WTC11 (cell line): Measurements from ENCODE around the gene LDHD. TPM values are rescaled to one million over a fixed set of nuclear protein-coding genes. Genes with fewer than 3 reads are reported as not detected.
A peak's percentile ranks its signal among the peaks of the same experiment; 100 is the strongest.

ENCODE experiments used
- ATAC-seq: fragments of 200-7000 bp; cut with Tn5 transposase; 2 replicates; pipeline ENCODE4 v1.10.0; 2021; ENCODE audit warnings: mild to moderate bottlenecking, moderate library complexity
- CTCF ChIA-PET: fragments of 300-600 bp; sonication (Branson Sonifier 250); formaldehyde crosslinking; loops from one replicate; lab custom pipeline; 2021; ENCODE audit warnings: antibody characterized with exemption; lab: Charles Lee
- POLR2A ChIA-PET: fragments of 350-600 bp; sonication (Branson Sonifier 250); formaldehyde crosslinking; loops from one replicate; lab custom pipeline; 2021; ENCODE audit warnings: antibody characterized with exemption; lab: Charles Lee
- DNase-seq: peaks from one replicate; pipeline ENCODE4 v3.0.0; 2021; ENCODE audit warnings: low spot score
- H3K27ac Mint-ChIP-seq: 2 replicates; pipeline ENCODE4 v1.8.0; 2021; ENCODE audit warnings: mixed read lengths
- H3K27me3 Mint-ChIP-seq: 2 replicates; pipeline ENCODE4 v1.8.0; 2021; ENCODE audit warnings: low read depth, mild to moderate bottlenecking, moderate library complexity, mixed read lengths
- H3K36me3 Mint-ChIP-seq: 2 replicates; pipeline ENCODE4 v1.8.0; 2021; ENCODE audit warnings: mixed read lengths
- H3K4me1 Mint-ChIP-seq: 2 replicates; pipeline ENCODE4 v1.8.0; 2022; ENCODE audit warnings: mixed read lengths
- H3K4me3 Mint-ChIP-seq: 2 replicates; pipeline ENCODE4 v1.8.0; 2021; ENCODE audit warnings: mild to moderate bottlenecking, moderate library complexity, mixed read lengths
- H3K9me3 Mint-ChIP-seq: 2 replicates; pipeline ENCODE4 v1.8.0; 2021; ENCODE audit warnings: mixed read lengths
- ARID4B ChIP-seq: sonication (generic); formaldehyde crosslinking; IDR thresholded peaks from 2 replicates; pipeline ENCODE4 v1.8.0; 2023; ENCODE audit warnings: missing genetic modification reagents, mild to moderate bottlenecking, borderline replicate concordance
- CBFB ChIP-seq: sonication (generic); formaldehyde crosslinking; IDR thresholded peaks from 2 replicates; pipeline ENCODE4 v1.8.1; 2022; ENCODE audit warnings: mild to moderate bottlenecking, low read depth, missing genetic modification reagents
- E2F1 ChIP-seq: sonication (generic); formaldehyde crosslinking; IDR thresholded peaks from 2 replicates; pipeline ENCODE4 v1.8.0; 2022; ENCODE audit warnings: mild to moderate bottlenecking, missing genetic modification reagents
- FOXJ3 ChIP-seq: sonication (generic); formaldehyde crosslinking; IDR thresholded peaks from 2 replicates; pipeline ENCODE4 v1.9.0; 2021; ENCODE audit warnings: missing genetic modification reagents, mild to moderate bottlenecking, borderline replicate concordance
- FOXP1 ChIP-seq: sonication (generic); formaldehyde crosslinking; IDR thresholded peaks from 2 replicates; pipeline ENCODE4 v1.8.0; 2022; ENCODE audit warnings: missing genetic modification reagents, mild to moderate bottlenecking, moderate library complexity, borderline replicate concordance
- HMGXB4 ChIP-seq: sonication (generic); formaldehyde crosslinking; IDR thresholded peaks from 2 replicates; pipeline ENCODE4 v1.8.1; 2023; ENCODE audit warnings: mild to moderate bottlenecking, moderate library complexity, missing genetic modification reagents
- IRF2 ChIP-seq: sonication (generic); formaldehyde crosslinking; IDR thresholded peaks from 2 replicates; pipeline ENCODE4 v1.8.0; 2022; ENCODE audit warnings: low read depth, missing genetic modification reagents, borderline replicate concordance
- JUN ChIP-seq: sonication (generic); formaldehyde crosslinking; IDR thresholded peaks from 2 replicates; pipeline ENCODE4 v1.8.0; 2023; ENCODE audit warnings: mild to moderate bottlenecking, missing genetic modification reagents
- KAT7 ChIP-seq: sonication (generic); formaldehyde crosslinking; IDR thresholded peaks from 2 replicates; pipeline ENCODE4 v1.8.1; 2023; ENCODE audit warnings: missing genetic modification reagents, mild to moderate bottlenecking, borderline replicate concordance
- MAX ChIP-seq: sonication (generic); formaldehyde crosslinking; IDR thresholded peaks from 2 replicates; pipeline ENCODE4 v1.8.0; 2022; ENCODE audit warnings: mild to moderate bottlenecking, missing genetic modification reagents
- MYBL2 ChIP-seq: sonication (generic); formaldehyde crosslinking; IDR thresholded peaks from 2 replicates; pipeline ENCODE4 v1.8.1; 2023; ENCODE audit warnings: mild to moderate bottlenecking, moderate library complexity, missing genetic modification reagents
- NR2C2 ChIP-seq: sonication (generic); formaldehyde crosslinking; IDR thresholded peaks from 2 replicates; pipeline ENCODE4 v1.8.0; 2022; ENCODE audit warnings: mild to moderate bottlenecking, missing genetic modification reagents
- SMAD4 ChIP-seq: sonication (generic); formaldehyde crosslinking; IDR thresholded peaks from 2 replicates; pipeline ENCODE4 v1.8.0; 2022; ENCODE audit warnings: mild to moderate bottlenecking, missing genetic modification reagents
- SOX15 ChIP-seq: fragments of 250-450 bp; sonication (Bioruptor Pico); IDR thresholded peaks from 2 replicates; pipeline ENCODE4 v1.9.0; 2021; ENCODE audit warnings: mild to moderate bottlenecking
- STAT6 ChIP-seq: sonication (generic); formaldehyde crosslinking; conservative IDR thresholded peaks from 2 replicates; pipeline ENCODE4 v1.8.1; 2023; ENCODE audit warnings: mild to moderate bottlenecking, low read depth, missing genetic modification reagents, moderate library complexity
- ZNF512 ChIP-seq: sonication (generic); formaldehyde crosslinking; IDR thresholded peaks from 2 replicates; pipeline ENCODE4 v1.8.1; 2022; ENCODE audit warnings: missing genetic modification reagents, borderline replicate concordance
- ZNF532 ChIP-seq: fragments of 250-450 bp; sonication (Bioruptor Pico); IDR thresholded peaks from 2 replicates; pipeline ENCODE4 v1.9.0; 2021; ENCODE audit warnings: mild to moderate bottlenecking, borderline replicate concordance
- total RNA-seq: library from RNA; stranded (reverse); gene quantifications from 3 replicates; pipeline ENCODE4 v1.2.3, GENCODE V29; 2021

LDHD gene
- total RNA-seq, 1 experiment from 2014 or later, result 12.3 TPM

GRCh38 chr16:75096656-75097055 lies 19.9 kb downstream of the LDHD start:
- ChIA-PET POLR2A (no interaction called here), CTCF (interaction anchor here (0.6 to 9.3 kb wide), 18 partner anchors 8 to 372 kb away, joined by 3 to 135 read pairs (median 4); partner anchors contain the start of gene ZNRF1)
- H3K4me3 Mint-ChIP-seq, result no peak overlapping the region; the same call in 1 of the 2 replicates
- ATAC-seq (peak; percentile 88), DNase-seq (peak; percentile 80)
- peak overlapping the region; percentile 90; the same call in 1 of the 2 replicates for H3K27ac Mint-ChIP-seq
- H3K9me3 Mint-ChIP-seq, result no peaks in the 10 kb centered on the region
- no peak for TF ChIP-seq CBFB
- TF ChIP-seq MAX (CRISPR knock-in tag), result no peak
- no peak for TF ChIP-seq ARID4B (CRISPR knock-in tag)
- no peak for TF ChIP-seq ZNF512 (CRISPR knock-in tag)
- no peak for TF ChIP-seq STAT6
- no peak for TF ChIP-seq IRF2
- no peak for TF ChIP-seq JUN (CRISPR knock-in tag)
- TF ChIP-seq KAT7 (CRISPR knock-in tag), result no peak
- no peak for TF ChIP-seq SMAD4 (CRISPR knock-in tag)
- no peak for TF ChIP-seq E2F1 (CRISPR knock-in tag)
- TF ChIP-seq MYBL2 (CRISPR knock-in tag), result no peak
- peaks cover 71% of the 10 kb centered on the region for H3K4me1 Mint-ChIP-seq
- H3K36me3 Mint-ChIP-seq, result no peaks in the 10 kb centered on the region
- no peaks in the 10 kb centered on the region for H3K27me3 Mint-ChIP-seq

GRCh38 chr16:75095204-75095621 lies 21.4 kb downstream of the LDHD start:
- no peak for ATAC-seq
- Mint-ChIP-seq H3K36me3 (no peaks in the 10 kb centered on the region), H3K27ac (peak overlapping the region; percentile 82; the same call in 1 of the 2 replicates), H3K9me3 (no peaks in the 10 kb centered on the region), H3K4me3 (no peak overlapping the region), H3K4me1 (peaks cover 70% of the 10 kb centered on the region), H3K27me3 (no peaks in the 10 kb centered on the region)
- CTCF ChIA-PET, result interaction anchor here (0.5 to 9.3 kb wide), 4 partner anchors 14 to 115 kb away, joined by 3 to 135 read pairs (median 4); partner anchors contain the start of gene ZNRF1
- DNase-seq, result no peak
- POLR2A ChIA-PET, result no interaction called here
- TF ChIP-seq NR2C2, result no peak
- no peak for TF ChIP-seq FOXP1
- no peak for TF ChIP-seq HMGXB4 (CRISPR knock-in tag)
- TF ChIP-seq ZNF532 (CRISPR knock-in tag), result no peak
- no peak for TF ChIP-seq FOXJ3 (CRISPR knock-in tag)
- no peak for TF ChIP-seq SOX15
